Kidney epithelial cell (primary cell): ENCODE data around the gene PC. TPM values are rescaled to one million over a fixed set of nuclear protein-coding genes. Genes with fewer than 3 reads are reported as not detected.
"Not testable (repeated sequence)": the region's sequence is repeated elsewhere in the genome, so short reads cannot be mapped to it uniquely, and the experiment has no call there.

Source experiments
- DNase-seq: peaks from one replicate; pipeline ENCODE4 v3.0.0-alpha.2; 2010; ENCODE audit warnings: low read depth
- H3K27me3 ChIP-seq: 2 replicates; pipeline ENCODE4 v1.6.0; 2011; ENCODE audit warnings: low read length; ENCODE audit not compliant: control insufficient read depth, insufficient read depth
- H3K36me3 ChIP-seq: 2 replicates; pipeline ENCODE4 v1.5.1; 2011; ENCODE audit warnings: low read length; ENCODE audit not compliant: control insufficient read depth, insufficient read depth
- H3K4me3 ChIP-seq: 2 replicates; pipeline ENCODE4 v1.5.1; 2011; ENCODE audit warnings: low read depth, mild to moderate bottlenecking, control low read depth, low read length
- CTCF ChIP-seq: IDR thresholded peaks from 2 replicates; pipeline ENCODE4 v1.5.1; 2011; ENCODE audit warnings: mild to moderate bottlenecking, moderate library complexity, low read length, control low read depth, inconsistent platforms; ENCODE audit not compliant: insufficient read depth, poor library complexity, severe bottlenecking
- total RNA-seq: library from RNA; depleted of rRNA; stranded (reverse); fragments of >200 nt; gene quantifications from 2 replicates; pipeline ENCODE4 v1.2.3, GENCODE V29; 2015

Gene PC
- total RNA-seq, 1 donor from 2014 or later, result 10.1 TPM

- no peak overlapping the region for H3K4me3 ChIP-seq
- no peak for TF ChIP-seq CTCF
- no peak for DNase-seq
- H3K27me3 ChIP-seq, result no peaks in the 10 kb centered on the region
- H3K36me3 ChIP-seq, result peaks cover 1% of the 10 kb centered on the region
Measured at GRCh38 chr11:66814678-66815077, 143.5 kb downstream of the PC start.

GRCh38 chr11:66810576-66811185 is 147.5 kb downstream of the PC start:
- no peak for DNase-seq
- no peak for TF ChIP-seq CTCF
- Histone ChIP-seq H3K27me3 (no peaks in the 10 kb centered on the region), H3K36me3 (no peaks in the 10 kb centered on the region), H3K4me3 (no peak overlapping the region)

DNA sequence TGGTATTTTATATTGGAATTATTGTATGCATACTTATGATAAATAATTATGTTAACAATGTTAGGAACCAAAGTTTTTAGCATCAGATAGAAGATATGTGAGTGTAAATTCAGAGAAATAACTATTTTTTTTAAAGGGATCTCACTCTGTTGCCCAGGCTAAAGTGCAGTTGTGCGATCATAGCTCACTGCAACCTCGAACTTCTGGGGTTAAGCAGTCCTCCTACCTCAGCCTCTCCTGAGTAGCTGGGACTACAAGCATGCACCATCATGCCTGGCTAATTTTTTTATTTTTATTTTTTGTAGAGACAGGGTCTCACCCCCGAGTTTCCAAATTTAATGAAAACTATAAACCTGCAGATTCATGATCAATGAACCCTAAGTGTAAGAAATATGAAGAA is 148.6 kb downstream of the PC start:
- H3K27me3 ChIP-seq, result no peaks in the 10 kb centered on the region
- H3K4me3 ChIP-seq, result no peak overlapping the region
- no peak for DNase-seq
- no peaks in the 10 kb centered on the region for H3K36me3 ChIP-seq
- TF ChIP-seq CTCF, result no peak

DNA sequence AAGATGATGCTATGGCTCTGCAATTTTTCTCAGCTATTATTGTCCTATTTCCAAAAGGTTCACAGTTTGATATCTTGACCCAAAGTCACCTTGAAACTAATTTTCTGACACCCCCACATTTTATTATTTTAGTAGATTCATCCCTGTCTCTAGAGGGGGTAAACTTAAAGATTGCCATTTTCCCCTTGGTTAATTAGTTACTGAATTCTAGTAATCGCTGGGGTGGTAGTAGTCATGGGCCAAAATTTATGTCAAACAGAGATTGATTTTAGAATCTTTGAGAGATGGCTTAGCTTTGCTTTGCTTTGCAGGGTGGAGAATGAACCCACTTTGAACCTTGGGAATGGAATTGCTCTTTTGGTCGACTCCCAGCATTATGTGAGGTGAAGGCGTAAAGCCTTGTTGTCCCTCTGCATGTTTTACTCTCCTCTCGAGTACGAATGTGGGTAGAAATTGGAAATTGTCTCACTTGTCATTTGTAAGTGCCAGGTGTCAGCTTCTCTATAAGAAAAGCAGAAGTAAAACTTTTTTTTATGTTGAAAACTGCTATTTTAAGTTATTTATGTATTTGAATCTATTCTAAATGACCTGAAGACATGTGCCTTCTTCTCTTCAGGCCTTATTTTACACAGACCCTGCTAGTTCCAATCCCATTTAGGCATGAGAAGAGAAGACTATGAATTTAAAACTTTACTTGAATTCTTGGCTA is 157.3 kb downstream of the PC start:
- Histone ChIP-seq H3K27me3 (no peaks in the 10 kb centered on the region), H3K36me3 (peaks cover 1% of the 10 kb centered on the region), H3K4me3 (no peak overlapping the region)
- no peak for TF ChIP-seq CTCF
- DNase-seq, result no peak

DNA sequence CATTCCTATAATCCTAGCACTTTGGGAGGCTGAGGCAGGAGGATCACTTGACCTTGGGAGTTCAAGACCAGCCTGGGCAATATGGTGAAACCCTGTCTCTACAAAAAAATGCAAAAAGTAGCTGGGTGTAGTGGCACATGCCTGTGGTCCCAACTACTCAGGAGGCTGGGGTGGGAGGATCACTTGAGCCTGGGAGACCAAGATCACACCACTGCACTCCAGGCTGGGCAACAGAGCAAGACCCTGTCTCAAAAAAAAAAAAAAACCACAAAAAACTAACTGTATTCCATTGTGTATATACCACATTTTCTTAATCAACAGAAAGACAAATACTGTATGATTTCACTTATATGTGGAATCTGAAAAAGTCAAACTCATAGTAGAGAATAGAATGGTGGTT is 158.4 kb downstream of the PC start:
- H3K36me3 ChIP-seq, DNase-seq, H3K4me3 ChIP-seq, H3K27me3 ChIP-seq: not testable (repeated sequence)

Other genes starting within 250 kb of the PC start
- gene SPTBN2, start 229.2 kb downstream of the PC start, total RNA-seq, result 79.4 and 99.9 TPM in 2 replicates
- gene RCE1, start 114.9 kb downstream of the PC start, total RNA-seq, result 45.2 and 52.7 TPM in 2 replicates
- 53.5 and 72.3 TPM in 2 replicates for gene LRFN4, start 101.3 kb downstream of the PC start, total RNA-seq
- not detected in 2 replicates for gene C11orf86, start 16.9 kb upstream of the PC start, total RNA-seq
- 0.08 and 0.48 TPM in 2 replicates for gene SYT12, start 64.8 kb upstream of the PC start, total RNA-seq
- gene RHOD, start 98.5 kb upstream of the PC start, total RNA-seq, result 97.0 and 112 TPM in 2 replicates
- 36.2 and 52.1 TPM in 2 replicates for gene KDM2A, start 160.9 kb upstream of the PC start, total RNA-seq